Cortex of kidney (tissue), 1 donor: ENCODE data around the gene PCSK6.

Experiments
- DNase-seq: peaks from one replicate; lab custom pipeline; 2025; lab: John Stamatoyannopoulos, UW

PCSK6 gene

DNA sequence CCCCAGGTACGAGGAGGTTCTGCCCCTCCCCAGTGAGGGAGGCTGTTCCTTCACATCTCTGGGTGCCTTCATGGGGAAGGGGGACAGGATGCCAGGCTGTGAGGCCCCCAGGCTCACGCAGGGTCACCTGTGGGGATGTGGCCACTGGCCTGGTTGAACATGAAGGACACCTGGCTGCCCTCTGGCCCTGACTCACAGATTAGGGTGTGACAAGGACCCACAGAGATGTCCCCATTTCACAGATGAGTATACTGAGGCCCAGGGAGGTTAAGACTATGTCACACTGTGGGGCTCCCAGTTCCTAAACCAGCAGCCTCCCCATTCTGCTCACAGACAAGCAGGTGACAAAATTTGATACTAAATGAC lies 42.4 kb downstream of the PCSK6 start:
- no peak for DNase-seq

DNA sequence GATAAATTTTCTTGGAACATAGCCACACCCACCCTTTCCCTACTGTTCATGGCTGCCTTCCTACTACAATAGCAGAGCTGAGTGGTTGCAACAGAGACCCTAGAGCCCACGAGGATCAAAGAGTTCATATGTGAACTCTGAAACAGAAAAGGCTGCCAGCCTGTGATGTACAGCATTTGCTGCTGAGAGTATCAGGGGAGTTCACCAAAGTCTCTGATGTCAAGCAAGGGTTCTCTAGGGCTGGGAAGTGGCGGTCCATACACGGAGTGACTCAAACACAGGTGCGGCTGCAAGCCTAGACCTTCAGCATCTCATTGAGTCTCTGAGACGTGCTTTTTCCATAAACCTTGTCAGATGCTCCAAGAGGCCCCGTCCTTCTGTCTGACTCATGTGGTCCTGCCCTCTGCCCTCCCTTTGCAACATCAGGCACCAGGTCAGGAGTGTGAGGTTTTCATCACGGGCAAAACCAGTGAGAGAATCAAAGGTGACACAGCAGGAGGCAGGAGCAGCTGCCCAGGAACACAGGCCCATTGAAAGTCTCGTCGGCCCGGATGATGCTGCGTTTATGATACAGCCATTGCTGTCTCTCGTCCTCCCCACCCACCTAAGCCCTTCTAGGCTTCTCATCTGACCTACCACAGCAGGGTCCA lies 42.9 kb downstream of the PCSK6 start:
- DNase-seq: no peak

DNA sequence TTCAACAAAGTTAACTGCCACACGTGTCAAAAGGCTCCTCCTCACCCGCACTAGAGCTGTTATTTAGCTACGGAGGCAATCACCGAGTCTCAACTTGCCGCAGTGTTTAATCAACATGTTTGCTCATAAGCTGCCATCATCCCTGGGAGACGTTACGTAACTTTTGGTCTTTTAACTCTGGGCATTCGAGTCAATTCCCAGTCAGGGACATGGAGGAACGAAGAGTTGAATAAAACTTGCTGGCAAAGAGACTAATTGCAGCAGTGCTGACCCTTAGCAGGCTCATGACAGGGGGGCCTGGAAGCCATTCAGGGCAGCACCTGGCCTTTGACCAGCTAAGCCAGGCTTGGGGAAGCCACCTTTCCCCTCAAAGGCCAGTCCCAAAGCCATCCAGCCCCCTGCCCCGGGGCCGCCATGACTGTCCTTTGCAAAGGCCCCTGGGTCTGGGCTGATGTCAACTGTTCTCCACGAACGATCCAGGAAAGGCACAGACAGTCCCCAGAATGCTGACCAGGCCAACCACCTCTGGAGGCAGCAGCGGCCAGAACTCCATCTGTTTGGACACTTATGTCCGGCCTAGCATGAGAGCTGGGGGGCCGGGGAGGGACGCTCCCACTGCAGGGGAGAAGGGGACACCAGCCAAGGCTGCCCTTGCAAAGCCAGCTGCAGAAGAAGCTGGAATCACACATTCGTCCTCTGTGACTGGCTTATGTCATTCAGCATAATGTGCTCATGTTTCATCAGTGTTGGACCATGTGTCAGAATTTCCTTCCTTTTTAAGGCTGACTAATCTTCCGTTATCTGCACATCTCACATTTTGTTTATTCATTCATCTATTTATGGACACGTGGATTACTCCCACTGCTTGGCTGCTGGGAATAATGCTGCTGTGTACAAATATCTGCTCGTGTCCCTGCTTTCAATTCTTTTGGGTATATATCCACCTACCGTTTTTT lies 43.7 kb downstream of the PCSK6 start:
- DNase-seq: no peak

DNA sequence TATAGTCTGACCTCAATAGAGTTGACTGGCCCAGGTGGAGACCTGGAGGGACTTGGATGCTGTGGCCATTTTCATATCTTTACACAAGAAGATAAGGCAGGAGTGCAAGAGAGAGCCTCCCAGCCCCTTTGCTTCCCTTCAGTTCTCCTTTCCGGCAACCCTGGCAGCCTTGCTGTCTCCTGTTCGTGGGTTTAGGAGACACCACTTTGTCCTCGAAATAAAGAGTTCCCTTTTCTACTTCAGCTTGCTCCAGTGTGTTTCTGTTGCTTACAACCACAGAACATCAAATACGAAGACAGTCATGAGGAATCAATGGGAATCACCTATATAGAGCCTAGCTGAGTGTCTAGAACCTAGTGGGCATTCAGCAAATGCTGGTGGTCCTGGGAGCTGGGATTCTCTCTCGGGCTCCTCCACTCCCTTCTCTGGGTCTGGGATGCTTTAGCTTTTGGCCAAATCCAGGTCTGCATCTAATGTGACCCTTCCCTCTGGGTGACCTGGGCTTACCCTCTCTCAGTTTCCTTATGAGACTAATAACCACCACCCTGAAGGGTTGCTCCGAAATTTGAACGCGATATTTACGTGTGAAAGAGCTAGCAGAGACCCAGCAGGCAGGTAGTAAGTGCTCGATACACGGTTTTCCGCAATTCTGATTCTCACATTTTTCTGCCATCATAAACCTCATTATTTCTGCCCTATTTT lies 44.5 kb downstream of the PCSK6 start:
- DNase-seq: no peak

DNA sequence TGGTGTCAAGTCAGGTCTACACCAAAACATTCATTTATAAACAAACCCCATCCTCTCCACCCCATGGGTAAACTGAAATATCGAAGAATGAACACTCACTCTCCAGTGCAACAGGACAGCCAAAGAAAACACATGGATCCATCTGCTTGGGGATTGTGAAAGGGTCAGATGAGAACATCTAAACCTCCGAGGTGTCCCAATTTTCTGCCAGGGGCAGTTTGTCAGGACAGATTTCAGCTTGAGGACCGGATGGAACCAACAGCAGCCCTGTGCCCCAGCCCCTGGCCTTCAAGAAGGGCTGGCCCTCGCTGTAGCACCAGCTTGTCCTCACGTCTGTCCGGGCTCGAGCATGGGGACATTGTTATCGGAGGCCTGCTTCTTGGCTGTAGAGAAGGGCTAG lies 45.5 kb downstream of the PCSK6 start:
- no peak for DNase-seq

DNA sequence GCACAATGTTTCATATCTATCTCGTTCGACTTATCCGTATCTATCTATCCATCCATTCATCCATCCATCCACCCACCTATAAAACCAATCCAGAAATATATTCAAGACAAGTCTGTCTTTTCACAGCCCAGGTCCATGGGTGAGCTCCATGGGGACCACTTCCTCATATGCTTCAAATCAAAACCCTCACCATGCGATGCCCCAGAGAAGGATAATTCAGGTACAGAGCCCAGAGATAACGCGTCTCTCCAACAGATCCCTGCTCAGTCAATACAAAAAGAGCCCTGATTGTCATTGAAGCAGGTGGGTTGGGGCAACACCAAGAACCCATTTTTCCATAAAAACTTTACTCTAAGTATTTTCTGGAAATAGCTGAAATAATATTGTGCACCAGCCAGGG lies 47.2 kb downstream of the PCSK6 start:
- no peak for DNase-seq

DNA sequence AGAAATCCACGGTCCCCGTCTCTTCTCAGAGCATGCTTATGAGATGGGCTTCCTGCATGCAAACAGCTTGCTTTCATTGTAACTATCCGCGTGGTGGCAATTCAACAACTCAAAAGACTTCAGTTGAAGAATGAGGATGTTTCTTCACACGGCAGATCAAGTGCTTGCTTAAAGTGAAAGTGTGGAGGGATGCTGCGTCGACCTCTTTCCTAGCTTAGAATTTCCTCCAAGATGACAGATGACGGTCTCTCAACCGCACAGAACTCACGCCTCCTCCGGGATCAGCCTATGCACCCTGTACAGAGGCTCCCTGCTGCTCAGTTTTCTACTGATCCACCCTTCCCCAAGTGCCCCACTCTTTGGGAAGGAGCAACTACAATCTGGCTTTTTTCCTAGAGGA lies 47.8 kb downstream of the PCSK6 start:
- DNase-seq: no peak

DNA sequence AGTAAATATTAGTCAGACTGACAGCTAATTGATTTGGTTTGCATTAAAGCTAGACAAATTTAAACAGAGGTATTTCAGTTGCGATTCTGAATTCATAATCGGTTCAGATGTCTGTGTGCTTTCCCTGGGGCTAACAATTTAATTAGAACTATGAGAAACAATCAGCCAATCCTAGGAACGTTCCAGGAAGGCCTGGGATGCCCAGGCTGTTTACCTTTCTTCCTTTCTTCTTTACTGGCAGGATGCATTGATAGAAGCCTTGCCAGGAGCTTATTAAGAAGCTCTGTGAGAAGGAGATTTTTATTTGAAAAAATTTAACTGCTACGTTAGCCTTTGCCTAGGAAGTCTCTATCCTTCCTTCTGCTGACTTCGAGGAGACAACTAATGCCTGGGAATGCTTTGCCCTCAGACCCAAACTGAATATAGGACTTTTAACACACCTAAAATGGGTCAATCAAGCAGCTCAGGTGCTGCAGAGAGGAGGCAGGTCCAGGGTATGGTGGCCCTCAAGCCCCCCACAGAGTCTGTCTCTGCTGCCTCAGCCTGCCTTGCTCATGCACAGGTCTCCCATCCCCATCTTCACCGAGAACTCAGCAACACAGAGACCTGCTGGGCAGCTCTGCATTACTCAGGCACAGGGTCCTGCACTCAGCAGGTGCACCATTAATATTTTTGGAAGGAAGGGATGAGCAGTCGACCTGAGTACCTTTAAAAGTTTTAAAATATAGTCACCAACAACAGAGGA lies 48.5 kb downstream of the PCSK6 start:
- no peak for DNase-seq

DNA sequence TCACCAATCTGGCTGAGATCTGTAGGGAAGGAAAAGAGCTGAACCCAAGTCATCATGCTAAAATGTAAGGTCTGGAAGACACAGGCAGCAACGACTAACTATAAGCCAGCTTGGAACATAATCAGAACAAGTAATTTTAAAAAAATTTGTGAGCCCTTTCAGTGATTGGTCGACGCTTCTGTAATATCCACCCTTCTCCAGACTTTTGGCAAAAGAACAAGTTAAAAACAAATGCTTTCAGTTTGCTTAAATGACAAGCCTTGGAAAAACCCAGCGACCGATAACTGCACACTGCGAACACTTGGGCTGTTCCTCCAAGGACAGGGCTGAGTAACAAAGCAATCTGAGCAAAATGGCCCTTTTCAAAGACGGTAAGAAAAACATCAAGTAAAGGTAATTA lies 49.6 kb downstream of the PCSK6 start:
- no peak for DNase-seq

DNA sequence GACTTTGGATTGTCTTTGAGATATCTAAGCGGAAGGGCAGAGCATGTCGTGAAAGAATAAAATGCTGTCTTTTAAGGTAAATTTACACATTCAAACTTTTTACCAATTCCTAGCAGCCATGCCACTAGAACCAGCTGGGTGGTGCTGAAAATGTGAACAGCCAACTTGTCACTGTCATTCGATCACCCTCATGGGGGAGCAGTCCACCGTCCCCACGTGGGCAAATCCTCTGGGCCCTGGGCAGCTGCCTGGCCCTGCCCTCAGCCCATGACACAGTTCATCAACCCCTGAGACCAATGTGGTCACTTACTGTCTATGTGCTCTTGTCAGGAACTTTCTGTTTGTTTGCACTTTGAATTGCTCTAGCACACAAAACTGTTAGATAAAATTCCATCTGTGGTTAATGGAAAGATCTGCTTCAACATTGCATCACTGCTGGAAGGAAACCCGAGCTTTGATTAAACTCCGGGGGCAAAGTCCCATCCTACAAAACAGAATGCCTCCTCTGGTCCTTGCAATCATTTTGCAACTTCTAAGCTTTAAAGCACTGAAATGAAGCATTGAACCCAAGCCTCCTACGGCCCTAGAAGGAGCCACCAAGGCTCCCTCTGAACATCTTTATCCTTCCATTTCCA lies 50.1 kb downstream of the PCSK6 start:
- no peak for DNase-seq

DNA sequence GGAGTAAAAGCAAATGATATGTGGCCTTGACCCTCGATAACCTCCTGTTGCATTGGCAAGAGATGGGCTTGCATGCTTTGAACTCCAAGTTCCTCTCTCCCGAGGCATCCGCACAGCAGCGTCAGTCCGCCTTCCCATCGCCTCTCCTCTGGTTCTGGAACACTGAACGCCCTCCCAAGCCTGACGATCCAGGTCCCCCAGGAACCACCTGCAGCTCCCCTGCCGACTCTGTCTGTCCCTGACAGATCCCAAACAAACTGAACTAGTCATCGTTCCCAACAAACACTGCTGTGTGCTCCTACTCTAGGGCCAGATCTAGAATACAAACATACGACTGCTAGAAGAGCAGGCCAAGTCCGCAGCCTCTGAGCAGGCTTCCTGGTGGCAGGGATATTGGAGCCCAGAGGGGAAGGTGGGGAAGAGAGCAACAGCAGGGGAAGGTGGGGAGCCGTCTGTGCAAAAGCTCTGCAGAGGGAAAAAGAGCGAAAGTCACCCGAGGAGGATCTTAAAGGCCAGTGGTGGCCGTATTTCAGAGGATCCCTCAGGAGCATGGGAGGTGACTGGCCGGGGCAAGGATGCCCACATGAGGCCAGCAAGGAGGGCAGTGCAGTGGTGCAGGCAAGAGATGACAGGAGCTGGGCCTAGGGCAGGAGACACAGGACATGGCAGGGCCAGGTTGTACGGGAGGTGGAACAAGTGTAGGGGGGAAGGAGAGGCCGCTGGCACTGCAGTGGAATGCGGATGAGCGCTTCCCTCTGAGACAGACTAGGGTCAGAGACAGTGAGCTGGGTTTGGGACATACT lies 50.8 kb downstream of the PCSK6 start:
- no peak for DNase-seq

DNA sequence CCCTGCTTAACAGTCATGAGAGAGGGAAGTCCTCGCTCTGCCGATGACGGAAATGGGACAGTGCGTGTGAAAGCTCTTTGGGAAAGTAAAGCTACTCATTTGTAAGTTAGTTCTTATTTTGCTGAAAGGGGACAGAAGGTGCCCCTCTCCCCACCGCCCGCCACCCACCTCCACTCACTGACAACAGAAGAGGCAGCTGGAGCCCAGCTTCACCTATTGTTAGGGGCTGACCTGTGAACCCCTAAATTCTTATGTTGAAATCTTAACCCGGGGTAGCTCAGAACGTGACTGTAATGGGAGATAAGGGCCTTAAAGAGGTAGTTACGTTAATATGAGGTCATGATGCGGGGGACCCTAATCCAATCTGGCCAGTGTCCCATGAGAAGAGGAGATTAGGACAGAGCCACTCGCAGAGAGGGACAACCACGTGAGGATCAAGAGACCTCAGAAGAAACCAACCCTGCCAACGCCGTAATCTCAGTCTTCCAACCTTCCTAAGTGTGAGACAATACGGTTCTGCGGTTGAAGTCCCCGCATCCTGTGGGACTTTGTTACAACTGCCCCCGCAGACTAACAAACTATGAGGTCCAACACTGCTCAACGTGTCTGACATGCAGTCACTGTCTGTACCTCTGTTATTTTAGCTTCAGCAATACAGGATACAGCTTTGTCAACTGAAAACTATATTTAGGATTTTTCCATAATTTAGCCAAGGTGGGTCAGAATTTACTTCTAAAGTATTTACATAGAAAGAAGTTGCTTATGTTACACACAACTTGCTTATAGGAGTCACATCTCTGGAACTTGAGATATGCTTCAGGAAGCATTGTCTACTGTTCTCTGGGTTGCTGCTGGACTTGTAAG lies 51.7 kb downstream of the PCSK6 start:
- DNase-seq: no peak

DNA sequence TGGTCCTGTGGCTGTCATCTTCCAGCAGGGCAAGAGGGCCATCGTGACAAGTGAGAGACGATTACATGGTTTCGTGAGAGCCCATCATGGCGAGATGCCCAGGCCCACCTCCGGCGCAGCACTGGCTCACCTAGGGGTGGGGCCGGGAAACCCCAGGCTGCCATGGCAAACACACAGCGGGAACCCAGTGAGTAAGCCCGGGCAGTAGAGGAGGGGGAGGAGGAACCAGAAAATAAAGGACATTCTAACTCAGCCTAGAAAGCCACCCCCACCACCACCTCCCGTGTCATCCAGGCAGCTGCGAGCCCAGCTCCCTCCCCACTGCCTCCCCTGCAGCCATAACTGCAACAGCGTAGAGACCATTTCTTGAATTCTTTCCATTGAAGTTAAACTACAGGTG lies 52.3 kb downstream of the PCSK6 start:
- no peak for DNase-seq

DNA sequence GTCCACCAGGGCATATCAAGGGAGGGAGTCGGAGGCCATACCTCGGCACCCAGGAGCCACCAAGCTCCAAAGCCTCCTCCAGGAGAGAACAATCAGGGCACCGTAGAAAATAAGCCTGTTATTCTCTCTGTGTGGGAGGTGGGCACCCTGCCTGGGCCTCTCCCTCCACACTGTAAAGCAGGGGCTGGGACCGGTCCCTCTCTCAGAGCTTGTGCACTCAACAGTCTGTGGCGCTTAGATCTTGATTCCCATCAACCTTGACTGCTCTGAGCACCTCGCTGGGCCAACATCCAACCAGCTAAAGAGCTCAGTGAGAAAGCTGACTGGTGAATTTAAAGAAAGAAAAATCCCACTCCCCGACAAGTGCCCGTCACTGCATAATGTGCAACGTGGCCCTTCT lies 53.0 kb downstream of the PCSK6 start:
- no peak for DNase-seq

DNA sequence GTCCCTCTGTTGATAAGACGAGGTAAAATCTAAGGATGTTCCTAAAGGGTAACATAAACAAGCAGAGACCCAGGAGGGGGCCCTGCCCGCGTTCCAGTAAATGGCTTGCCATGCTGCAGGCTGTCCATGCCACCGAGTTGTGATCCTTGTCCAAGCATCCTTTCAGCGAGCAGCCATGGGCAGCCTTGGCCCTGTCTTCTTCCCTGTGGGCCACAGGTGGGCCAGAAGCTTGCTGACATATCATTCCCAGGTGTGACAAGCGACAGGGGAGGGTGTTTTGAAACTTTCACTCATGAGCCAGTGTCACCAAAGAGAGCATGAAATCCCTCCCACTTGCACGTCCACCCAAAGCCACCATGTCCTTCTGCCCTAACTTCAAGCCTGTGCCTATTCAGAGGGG lies 53.7 kb downstream of the PCSK6 start:
- DNase-seq: no peak

DNA sequence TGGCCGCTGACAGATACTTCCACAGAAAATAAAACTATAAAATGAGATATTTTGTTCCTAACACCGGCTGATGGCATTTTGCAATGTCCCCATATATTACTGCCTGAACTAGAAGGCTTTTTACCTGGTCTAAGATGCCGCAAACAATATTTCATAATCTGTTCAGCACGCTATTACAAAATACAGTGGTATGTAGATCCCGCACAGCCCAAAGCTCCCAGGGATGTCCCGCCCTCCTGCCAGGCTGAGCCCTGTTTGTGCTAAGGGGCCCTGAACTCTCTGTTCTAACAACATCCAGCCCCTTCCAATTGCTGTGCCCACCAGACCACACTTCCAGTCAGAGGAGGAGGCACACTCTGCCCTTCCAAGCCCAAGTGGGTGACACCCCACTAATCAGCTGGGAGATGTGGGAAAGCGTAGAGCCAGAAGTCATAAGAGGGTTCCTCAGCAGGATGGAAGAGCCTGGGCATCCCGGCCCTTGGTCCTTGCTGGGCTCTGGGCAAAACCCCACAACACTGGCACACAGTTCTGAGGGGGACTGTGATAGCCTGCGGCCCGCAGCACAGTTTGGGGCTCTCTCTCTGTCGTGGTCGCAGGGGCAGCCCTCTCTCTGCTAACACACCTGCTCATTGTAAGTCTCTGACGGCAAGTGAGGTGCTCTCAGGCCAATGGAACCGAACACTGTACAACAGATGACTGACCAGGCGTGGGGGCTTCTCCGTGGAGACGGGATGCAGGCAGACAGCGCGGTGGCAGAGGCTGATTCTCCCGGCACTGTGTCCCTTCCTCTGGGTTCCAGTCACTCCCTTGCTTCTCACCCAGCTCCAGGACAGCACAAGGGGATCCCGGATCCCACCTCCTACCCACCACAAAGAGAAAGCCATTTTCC lies 55.2 kb downstream of the PCSK6 start:
- no peak for DNase-seq

DNA sequence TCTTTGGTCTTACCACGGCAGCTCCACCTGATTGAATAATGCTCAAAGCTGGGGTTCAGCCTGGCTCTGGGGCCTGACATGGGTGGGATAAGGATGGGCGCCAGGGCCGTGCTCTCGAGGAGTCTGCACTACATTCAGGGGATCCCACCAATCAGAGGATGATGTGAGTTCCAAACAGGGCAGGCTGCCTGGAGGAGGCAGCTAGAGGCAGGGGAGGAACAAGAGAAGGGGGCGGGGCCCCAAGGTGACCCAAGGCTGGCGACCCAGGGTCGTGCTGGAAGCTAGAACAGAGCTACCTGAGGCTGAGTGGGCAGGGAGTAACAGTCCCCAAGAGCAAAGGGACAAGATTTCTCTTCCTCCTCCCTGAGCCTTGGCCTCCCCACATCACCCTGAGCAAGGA lies 56.1 kb downstream of the PCSK6 start:
- DNase-seq: no peak

DNA sequence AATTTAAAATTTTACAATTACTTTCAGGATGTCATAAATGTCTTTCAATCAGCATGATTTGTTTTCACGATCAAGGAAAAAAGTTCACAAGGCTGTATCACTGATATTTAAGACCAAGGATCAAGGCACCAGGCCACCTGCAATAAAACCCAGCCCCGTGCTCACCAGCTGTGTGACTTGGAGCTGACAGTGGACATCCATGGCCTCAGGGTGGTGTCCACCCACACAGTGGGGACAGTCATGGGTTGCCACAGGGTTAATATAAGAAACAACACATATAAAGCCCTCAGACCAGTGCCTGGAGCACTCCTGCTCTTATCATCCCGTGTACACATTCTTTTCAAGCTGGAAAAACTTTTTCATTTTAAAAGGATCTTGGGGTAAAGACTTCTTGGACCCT lies 56.5 kb downstream of the PCSK6 start:
- no peak for DNase-seq

DNA sequence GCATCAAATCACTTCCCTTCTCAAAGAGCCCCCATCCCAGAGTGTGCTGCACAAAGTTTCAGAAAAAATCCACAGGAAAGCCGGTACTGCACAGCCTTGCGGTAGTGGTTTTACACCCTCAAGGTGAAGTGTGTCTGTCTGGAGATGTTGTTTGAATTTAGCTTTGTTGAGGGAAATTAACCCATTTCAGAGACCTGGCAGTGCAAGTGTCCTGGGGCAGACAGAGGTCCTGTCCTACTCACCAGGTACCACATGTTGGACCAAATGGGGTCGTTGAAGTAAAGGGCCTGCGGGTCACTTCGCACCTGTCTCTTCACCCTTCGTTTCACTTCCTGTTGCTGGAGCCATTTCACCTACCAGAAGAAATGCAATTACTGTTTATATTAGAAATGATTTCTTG lies 57.8 kb downstream of the PCSK6 start:
- DNase-seq: no peak
